RWPE2 (cell line): ENCODE data around the gene ABI1.

Experiments used
- ATAC-seq: fragments of 200-7000 bp; cut with Tn5 transposase; 3 replicates; pipeline ENCODE4 v1.9.1; 2021; ENCODE audit warnings: low read depth
- DNase-seq: peaks from one replicate; pipeline ENCODE4 v3.0.0-alpha.2; 2020; ENCODE audit warnings: low spot score
- H3K27ac ChIP-seq: fragments of 450-650 bp; 2 replicates; pipeline ENCODE4 v1.5.1; 2017; ENCODE audit warnings: mild to moderate bottlenecking; ENCODE audit not compliant: poor library complexity, severe bottlenecking
- H3K27me3 ChIP-seq: fragments of 250-450 bp; sonication (Bioruptor Pico); 2 replicates; pipeline ENCODE4 v1.5.1; 2021; ENCODE audit warnings: mild to moderate bottlenecking, moderate library complexity; ENCODE audit not compliant: insufficient read depth, poor library complexity, severe bottlenecking
- H3K36me3 ChIP-seq: fragments of 250-450 bp; sonication (Bioruptor Pico); 2 replicates; pipeline ENCODE4 v1.5.1; 2020; ENCODE audit warnings: low read depth, mild to moderate bottlenecking, moderate library complexity
- H3K4me1 ChIP-seq: fragments of 250-450 bp; sonication (Bioruptor Pico); 2 replicates; pipeline ENCODE4 v1.5.1; 2021; ENCODE audit warnings: mild to moderate bottlenecking, moderate library complexity; ENCODE audit not compliant: insufficient read depth, poor library complexity, severe bottlenecking
- H3K4me3 ChIP-seq: fragments of 250-450 bp; sonication (Bioruptor Pico); 2 replicates; pipeline ENCODE4 v1.5.1; 2021; ENCODE audit warnings: mild to moderate bottlenecking, moderate library complexity; ENCODE audit not compliant: severe bottlenecking
- H3K9me3 ChIP-seq: fragments of 250-450 bp; sonication (Bioruptor Pico); 2 replicates; pipeline ENCODE4 v1.5.1; 2021; ENCODE audit warnings: mild to moderate bottlenecking, moderate library complexity; ENCODE audit not compliant: severe bottlenecking
- CTCF ChIP-seq: fragments of 450-650 bp; IDR thresholded peaks from one replicate; pipeline ENCODE4 v1.5.1; 2017; ENCODE audit warnings: mild to moderate bottlenecking, moderate library complexity; ENCODE audit not compliant: poor library complexity, severe bottlenecking

ABI1 gene

GRCh38 chr10:26815500-26815899 is 45.3 kb downstream of the ABI1 start:
- no peak for ATAC-seq

GRCh38 chr10:26810435-26811026 is 50.2 kb downstream of the ABI1 start:
- no peak overlapping the region for H3K27ac ChIP-seq
- H3K36me3 ChIP-seq: no peaks in the 10 kb centered on the region; the same call in 1 of the 2 replicates
- no peak for DNase-seq
- H3K27me3 ChIP-seq: no peaks in the 10 kb centered on the region
- no peaks in the 10 kb centered on the region for H3K4me1 ChIP-seq
- TF ChIP-seq CTCF: no peak
- no peaks in the 10 kb centered on the region for H3K9me3 ChIP-seq
- no peak for ATAC-seq
- no peak overlapping the region for H3K4me3 ChIP-seq

More at GRCh38 chr10:26815500-26815899, 45.3 kb downstream of the ABI1 start:
- Histone ChIP-seq H3K27ac (no peak overlapping the region), H3K4me3 (no peak overlapping the region), H3K36me3 (no peaks in the 10 kb centered on the region; the same call in 1 of the 2 replicates), H3K4me1 (no peaks in the 10 kb centered on the region), H3K27me3 (no peaks in the 10 kb centered on the region), H3K9me3 (no peaks in the 10 kb centered on the region)
- DNase-seq: no peak
- TF ChIP-seq CTCF: no peak

- Histone ChIP-seq H3K9me3 (no peaks in the 10 kb centered on the region), H3K27me3 (no peaks in the 10 kb centered on the region), H3K36me3 (no peaks in the 10 kb centered on the region; the same call in 1 of the 2 replicates), H3K4me3 (no peak overlapping the region), H3K27ac (no peak overlapping the region), H3K4me1 (no peaks in the 10 kb centered on the region)
- TF ChIP-seq CTCF: no peak
- no peak for ATAC-seq
- no peak for DNase-seq
These were observed 50.8 kb downstream of the ABI1 start for GRCh38 chr10:26809973-26810372.

GRCh38 chr10:26807532-26807931 is 53.2 kb downstream of the ABI1 start:
- H3K4me1 ChIP-seq: peaks cover 6% of the 10 kb centered on the region
- ATAC-seq: no peak

More at GRCh38 chr10:26807532-26807931, 53.2 kb downstream of the ABI1 start:
- H3K36me3 ChIP-seq: no peaks in the 10 kb centered on the region; the same call in 1 of the 2 replicates
- H3K27ac ChIP-seq: no peak overlapping the region
- no peak overlapping the region for H3K4me3 ChIP-seq
- H3K27me3 ChIP-seq: no peaks in the 10 kb centered on the region
- TF ChIP-seq CTCF: no peak
- no peak for DNase-seq
- H3K9me3 ChIP-seq: no peaks in the 10 kb centered on the region
